ENCODE results near the gene CCNF. TPM values are rescaled to one million over a fixed set of nuclear protein-coding genes. Genes with fewer than 3 reads are reported as not detected.

The CCNF gene
- total and polyA plus RNA-seq, 10 of the 15 experiments (the other 5 are each of a cell fraction or from before 2014, with no cell fraction given) = 4.0 to 63.2 (median 27.5) TPM

DNA sequence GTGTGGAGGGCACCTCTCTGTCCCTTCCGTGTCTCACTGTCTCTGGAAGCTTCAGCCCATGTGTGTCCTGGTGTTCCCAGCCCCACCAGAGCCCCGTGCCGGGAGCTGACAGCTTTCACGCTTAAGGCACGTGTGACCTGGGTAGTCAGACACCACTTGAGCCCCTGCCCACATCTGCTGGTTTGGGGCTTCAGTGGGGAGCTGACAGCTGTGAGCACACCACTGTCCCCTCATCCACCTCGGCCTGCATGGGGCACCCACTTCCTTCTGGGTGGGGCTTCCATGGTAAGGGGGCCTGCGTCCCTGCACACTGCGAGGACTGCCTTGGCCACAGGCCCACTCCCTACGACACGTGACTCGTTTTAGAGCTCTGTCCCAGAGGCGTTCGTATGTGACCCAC, 28.0 kb downstream of the CCNF start:
- no peak for TF ChIP-seq SIX5 (IDR thresholded peaks at IDR 0.05; ENCODE audit: low read depth, low read length, severe bottlenecking)
- TF ChIP-seq POLR2A (IDR thresholded peaks at IDR 0.05; ENCODE audit: low read depth, low read length) = peak; percentile 31
- SMC1A ChIA-PET (ENCODE audit: uncharacterized antibody, unreplicated experiment) = no interaction called here
- Histone ChIP-seq H3K9ac (ENCODE audit: control insufficient read depth, insufficient read depth, low read length) (no peak overlapping the region), H3K4me3 (no peak overlapping the region), H2AFZ (ENCODE audit: control insufficient read depth, low read depth, low read length) (no peak overlapping the region), H4K20me1 (ENCODE audit: control insufficient read depth, insufficient read depth) (no peaks in the 10 kb centered on the region), H3K79me2 (ENCODE audit: control insufficient read depth, insufficient read depth, low read length) (peaks cover 6% of the 10 kb centered on the region), H3K9me3 (replicated peaks; ENCODE audit: control insufficient read depth, insufficient read depth, low read length) (no peaks in the 10 kb centered on the region), H3K4me1 (ENCODE audit: control insufficient read depth, insufficient read depth, low read length) (peaks cover 8% of the 10 kb centered on the region; the same call in 1 of the 2 replicates), H3K4me2 (ENCODE audit: control insufficient read depth, insufficient read depth) (no peak overlapping the region), H3K27me3 (replicated peaks in 1 of 2; ENCODE audit: control insufficient read depth in 2 of 2, insufficient read depth in 2 of 2, low read length in 1 of 2) (no peaks in the 10 kb centered on the region), H3K27ac (ENCODE audit: control insufficient read depth, insufficient read depth) (no peak overlapping the region), H3K36me3 (ENCODE audit: control insufficient read depth in 2 of 2, insufficient read depth in 2 of 2, low read length in 1 of 2) (peaks cover 14 to 39% of the 10 kb centered on the region in 2 experiments; a peak in 3 of 4 replicates)
- POLR2A ChIA-PET = no interaction called here
- intact Hi-C loops (cut with micrococcal nuclease; ENCODE audit: unreplicated experiment) = no loop called here
- FAIRE-seq (no peak), ATAC-seq (no peak), DNase-seq (ENCODE audit: low read depth, low spot score) (no peak)
- CTCF ChIA-PET = no interaction called here
- 89% methylated on average over 13 of the region's 13 CpGs for WGBS (ENCODE audit: insufficient coverage, insufficient replicate concordance, low lambda C conversion rate, missing lambda C conversion rate)
- in situ Hi-C loops (cut with MboI) = no loop called here
- no TSS peak for BruUV-seq (replicated peaks)
- RAD21 ChIA-PET (ENCODE audit: unreplicated experiment) = no interaction called here

DNA sequence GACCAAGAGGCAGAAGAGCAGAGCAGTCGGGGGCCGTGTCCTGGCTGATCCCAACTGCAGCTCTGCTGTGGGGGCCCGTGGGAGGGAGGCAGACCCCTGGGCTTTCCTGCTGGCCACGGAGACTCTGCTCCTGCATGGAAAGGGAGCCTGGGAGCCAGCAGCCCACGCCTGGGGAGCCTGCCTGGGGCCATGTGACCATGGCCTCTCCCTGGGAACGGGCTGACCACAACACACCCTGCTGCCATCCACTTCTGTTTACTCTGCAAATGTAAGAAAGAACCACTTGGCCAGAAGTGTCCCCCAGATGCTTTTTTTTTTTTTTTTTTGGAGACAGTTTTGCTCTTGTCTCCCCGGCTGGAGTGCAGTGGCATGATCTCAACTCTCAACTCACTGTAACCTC, 28.7 kb downstream of the CCNF start:
- H3K9ac ChIP-seq (ENCODE audit: control insufficient read depth, insufficient read depth, low read length) = no peak overlapping the region
- TF ChIP-seq ZNF217 (IDR thresholded peaks at IDR 0.05) (no peak), BACH1 (IDR thresholded peaks at IDR 0.05; ENCODE audit: borderline replicate concordance) (no peak), SMC3 (IDR thresholded peaks at IDR 0.05; ENCODE audit: borderline replicate concordance, low read length) (no peak), SMAD1 (IDR thresholded peaks at IDR 0.05; ENCODE audit: low read depth, partially characterized antibody) (no peak), MXI1 (IDR thresholded peaks at IDR 0.05; ENCODE audit: low read depth, low read length) (no peak), MEF2A (IDR thresholded peaks at IDR 0.05; ENCODE audit: insufficient read depth, low read depth, low read length) (no peak), MYC (IDR thresholded peaks at IDR 0.05; ENCODE audit: insufficient read depth, insufficient read length, insufficient replicate concordance, low read length, severe bottlenecking) (no peak), EGR1 (IDR thresholded peaks at IDR 0.05; ENCODE audit: borderline replicate concordance in 1 of 2, low read depth in 2 of 2, low read length in 2 of 2) (no peak)
- TF ChIP-seq, protein P1, sequence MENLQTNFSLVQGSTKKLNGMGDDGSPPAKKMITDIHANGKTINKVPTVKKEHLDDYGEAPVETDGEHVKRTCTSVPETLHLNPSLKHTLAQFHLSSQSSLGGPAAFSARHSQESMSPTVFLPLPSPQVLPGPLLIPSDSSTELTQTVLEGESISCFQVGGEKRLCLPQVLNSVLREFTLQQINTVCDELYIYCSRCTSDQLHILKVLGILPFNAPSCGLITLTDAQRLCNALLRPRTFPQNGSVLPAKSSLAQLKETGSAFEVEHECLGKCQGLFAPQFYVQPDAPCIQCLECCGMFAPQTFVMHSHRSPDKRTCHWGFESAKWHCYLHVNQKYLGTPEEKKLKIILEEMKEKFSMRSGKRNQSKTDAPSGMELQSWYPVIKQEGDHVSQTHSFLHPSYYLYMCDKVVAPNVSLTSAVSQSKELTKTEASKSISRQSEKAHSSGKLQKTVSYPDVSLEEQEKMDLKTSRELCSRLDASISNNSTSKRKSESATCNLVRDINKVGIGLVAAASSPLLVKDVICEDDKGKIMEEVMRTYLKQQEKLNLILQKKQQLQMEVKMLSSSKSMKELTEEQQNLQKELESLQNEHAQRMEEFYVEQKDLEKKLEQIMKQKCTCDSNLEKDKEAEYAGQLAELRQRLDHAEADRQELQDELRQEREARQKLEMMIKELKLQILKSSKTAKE (IDR thresholded peaks at IDR 0.05; ENCODE audit: low read depth, poor library complexity, severe bottlenecking) = no peak
- TF ChIP-seq, protein P2, sequence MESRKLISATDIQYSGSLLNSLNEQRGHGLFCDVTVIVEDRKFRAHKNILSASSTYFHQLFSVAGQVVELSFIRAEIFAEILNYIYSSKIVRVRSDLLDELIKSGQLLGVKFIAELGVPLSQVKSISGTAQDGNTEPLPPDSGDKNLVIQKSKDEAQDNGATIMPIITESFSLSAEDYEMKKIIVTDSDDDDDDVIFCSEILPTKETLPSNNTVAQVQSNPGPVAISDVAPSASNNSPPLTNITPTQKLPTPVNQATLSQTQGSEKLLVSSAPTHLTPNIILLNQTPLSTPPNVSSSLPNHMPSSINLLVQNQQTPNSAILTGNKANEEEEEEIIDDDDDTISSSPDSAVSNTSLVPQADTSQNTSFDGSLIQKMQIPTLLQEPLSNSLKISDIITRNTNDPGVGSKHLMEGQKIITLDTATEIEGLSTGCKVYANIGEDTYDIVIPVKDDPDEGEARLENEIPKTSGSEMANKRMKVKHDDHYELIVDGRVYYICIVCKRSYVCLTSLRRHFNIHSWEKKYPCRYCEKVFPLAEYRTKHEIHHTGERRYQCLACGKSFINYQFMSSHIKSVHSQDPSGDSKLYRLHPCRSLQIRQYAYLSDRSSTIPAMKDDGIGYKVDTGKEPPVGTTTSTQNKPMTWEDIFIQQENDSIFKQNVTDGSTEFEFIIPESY (IDR thresholded peaks at IDR 0.05) = no peak
- TF ChIP-seq, protein P3, sequence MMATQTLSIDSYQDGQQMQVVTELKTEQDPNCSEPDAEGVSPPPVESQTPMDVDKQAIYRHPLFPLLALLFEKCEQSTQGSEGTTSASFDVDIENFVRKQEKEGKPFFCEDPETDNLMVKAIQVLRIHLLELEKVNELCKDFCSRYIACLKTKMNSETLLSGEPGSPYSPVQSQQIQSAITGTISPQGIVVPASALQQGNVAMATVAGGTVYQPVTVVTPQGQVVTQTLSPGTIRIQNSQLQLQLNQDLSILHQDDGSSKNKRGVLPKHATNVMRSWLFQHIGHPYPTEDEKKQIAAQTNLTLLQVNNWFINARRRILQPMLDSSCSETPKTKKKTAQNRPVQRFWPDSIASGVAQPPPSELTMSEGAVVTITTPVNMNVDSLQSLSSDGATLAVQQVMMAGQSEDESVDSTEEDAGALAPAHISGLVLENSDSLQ (IDR thresholded peaks at IDR 0.05) = no peak

More for the DNA sequence above, 28.7 kb downstream of the CCNF start:
- H3K4me3 ChIP-seq = no peak overlapping the region
- DNase-seq (ENCODE audit: low read depth, low spot score) (no peak), FAIRE-seq (no peak), ATAC-seq (no peak)
- intact Hi-C loops (cut with micrococcal nuclease; ENCODE audit: unreplicated experiment) (no loop called here), in situ Hi-C loops (cut with MboI) (no loop called here)
- peaks cover 8% of the 10 kb centered on the region; the same call in 1 of the 2 replicates for H3K4me1 ChIP-seq (ENCODE audit: control insufficient read depth, insufficient read depth, low read length)
- POLR2A ChIA-PET = interaction anchor here (0.7 kb wide), 1 partner anchor 17 kb away, joined by 13 read pairs; the partner anchor contains the start of gene TBC1D24
- peaks cover 6% of the 10 kb centered on the region for H3K79me2 ChIP-seq (ENCODE audit: control insufficient read depth, insufficient read depth, low read length)
- RAD21 ChIA-PET (ENCODE audit: unreplicated experiment) = no interaction called here
- no peaks in the 10 kb centered on the region for H3K9me3 ChIP-seq (replicated peaks; ENCODE audit: control insufficient read depth, insufficient read depth, low read length)
- H2AFZ ChIP-seq (ENCODE audit: control insufficient read depth, low read depth, low read length) = no peak overlapping the region
- H3K36me3 ChIP-seq (ENCODE audit: control insufficient read depth in 2 of 2, insufficient read depth in 2 of 2, low read length in 1 of 2) = peaks cover 8 to 33% of the 10 kb centered on the region in 2 experiments; a peak in 3 of 4 replicates
- BruUV-seq (replicated peaks) = no TSS peak
- no peaks in the 10 kb centered on the region for H3K27me3 ChIP-seq (replicated peaks in 1 of 2; ENCODE audit: control insufficient read depth in 2 of 2, insufficient read depth in 2 of 2, low read length in 1 of 2)
- CTCF ChIA-PET = no interaction called here
- H3K27ac ChIP-seq (ENCODE audit: control insufficient read depth, insufficient read depth) = no peak overlapping the region
- SMC1A ChIA-PET (ENCODE audit: uncharacterized antibody, unreplicated experiment) = no interaction called here
- no peaks in the 10 kb centered on the region for H4K20me1 ChIP-seq (ENCODE audit: control insufficient read depth, insufficient read depth)
- 80% methylated on average over 7 of the region's 7 CpGs for WGBS (ENCODE audit: insufficient coverage, insufficient replicate concordance, low lambda C conversion rate, missing lambda C conversion rate)
- no peak overlapping the region for H3K4me2 ChIP-seq (ENCODE audit: control insufficient read depth, insufficient read depth)
